ENCODE results near the gene GPATCH4. TPM values are rescaled to one million over a fixed set of nuclear protein-coding genes. Genes with fewer than 3 reads are reported as not detected.

The GPATCH4 gene
- total RNA-seq, 1 donor from 2014 or later, result 29.4 TPM

GRCh38 chr1:156643049-156643777 is 41.9 kb upstream of the GPATCH4 start:
- H3K4me3 ChIP-seq, result no peak overlapping the region
- H3K4me1 ChIP-seq, result peaks cover 5 to 8% of the 10 kb centered on the region in 2 donors
- H3K27me3 ChIP-seq, result peaks cover 39% of the 10 kb centered on the region
- intact Hi-C loops (cut with DNase I), result no loop called here
- TF ChIP-seq, protein P1, sequence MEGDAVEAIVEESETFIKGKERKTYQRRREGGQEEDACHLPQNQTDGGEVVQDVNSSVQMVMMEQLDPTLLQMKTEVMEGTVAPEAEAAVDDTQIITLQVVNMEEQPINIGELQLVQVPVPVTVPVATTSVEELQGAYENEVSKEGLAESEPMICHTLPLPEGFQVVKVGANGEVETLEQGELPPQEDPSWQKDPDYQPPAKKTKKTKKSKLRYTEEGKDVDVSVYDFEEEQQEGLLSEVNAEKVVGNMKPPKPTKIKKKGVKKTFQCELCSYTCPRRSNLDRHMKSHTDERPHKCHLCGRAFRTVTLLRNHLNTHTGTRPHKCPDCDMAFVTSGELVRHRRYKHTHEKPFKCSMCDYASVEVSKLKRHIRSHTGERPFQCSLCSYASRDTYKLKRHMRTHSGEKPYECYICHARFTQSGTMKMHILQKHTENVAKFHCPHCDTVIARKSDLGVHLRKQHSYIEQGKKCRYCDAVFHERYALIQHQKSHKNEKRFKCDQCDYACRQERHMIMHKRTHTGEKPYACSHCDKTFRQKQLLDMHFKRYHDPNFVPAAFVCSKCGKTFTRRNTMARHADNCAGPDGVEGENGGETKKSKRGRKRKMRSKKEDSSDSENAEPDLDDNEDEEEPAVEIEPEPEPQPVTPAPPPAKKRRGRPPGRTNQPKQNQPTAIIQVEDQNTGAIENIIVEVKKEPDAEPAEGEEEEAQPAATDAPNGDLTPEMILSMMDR (IDR thresholded peaks at IDR 0.05), result no peak
- H3K27ac ChIP-seq, result no peak overlapping the region
- no peak for DNase-seq (ENCODE audit: low spot score in 2 of 2)
- no peaks in the 10 kb centered on the region for H3K9me3 ChIP-seq
- no peaks in the 10 kb centered on the region for H3K36me3 ChIP-seq

- Histone ChIP-seq H3K4me1 (peaks cover 5 to 8% of the 10 kb centered on the region in 2 donors), H3K27me3 (peaks cover 35% of the 10 kb centered on the region), H3K36me3 (no peaks in the 10 kb centered on the region), H3K27ac (no peak overlapping the region), H3K9me3 (no peaks in the 10 kb centered on the region), H3K4me3 (peak overlapping the region; percentile 39 to 57)
- no peak for DNase-seq (ENCODE audit: low spot score in 2 of 2)
- TF ChIP-seq, protein P1 (IDR thresholded peaks at IDR 0.05), result no peak
- intact Hi-C loops (cut with DNase I), result no loop called here
Observed at GRCh38 chr1:156642265-156643048, 41.2 kb upstream of the GPATCH4 start.

- Histone ChIP-seq H3K9me3 (no peaks in the 10 kb centered on the region), H3K27me3 (peaks cover 31% of the 10 kb centered on the region), H3K27ac (no peak within 1 kb of the TSS), H3K4me1 (peaks cover 5 to 8% of the 10 kb centered on the region in 2 donors), H3K36me3 (no peaks in the 10 kb centered on the region), H3K4me3 (peak within 1 kb of the TSS; percentile 39 to 57)
- intact Hi-C loops (cut with DNase I), result no loop called here
- TF ChIP-seq, protein P1 (IDR thresholded peaks at IDR 0.05), result no peak
- no peak for DNase-seq (ENCODE audit: low spot score in 2 of 2)
Observed at GRCh38 chr1:156641761-156642264, 40.5 kb upstream of the GPATCH4 start, which contains the start of gene BCAN. TSS of gene BCAN (plus strand) at chr1:156642117. CDS start at chr1:156646055, 3,938 bp downstream.

DNA sequence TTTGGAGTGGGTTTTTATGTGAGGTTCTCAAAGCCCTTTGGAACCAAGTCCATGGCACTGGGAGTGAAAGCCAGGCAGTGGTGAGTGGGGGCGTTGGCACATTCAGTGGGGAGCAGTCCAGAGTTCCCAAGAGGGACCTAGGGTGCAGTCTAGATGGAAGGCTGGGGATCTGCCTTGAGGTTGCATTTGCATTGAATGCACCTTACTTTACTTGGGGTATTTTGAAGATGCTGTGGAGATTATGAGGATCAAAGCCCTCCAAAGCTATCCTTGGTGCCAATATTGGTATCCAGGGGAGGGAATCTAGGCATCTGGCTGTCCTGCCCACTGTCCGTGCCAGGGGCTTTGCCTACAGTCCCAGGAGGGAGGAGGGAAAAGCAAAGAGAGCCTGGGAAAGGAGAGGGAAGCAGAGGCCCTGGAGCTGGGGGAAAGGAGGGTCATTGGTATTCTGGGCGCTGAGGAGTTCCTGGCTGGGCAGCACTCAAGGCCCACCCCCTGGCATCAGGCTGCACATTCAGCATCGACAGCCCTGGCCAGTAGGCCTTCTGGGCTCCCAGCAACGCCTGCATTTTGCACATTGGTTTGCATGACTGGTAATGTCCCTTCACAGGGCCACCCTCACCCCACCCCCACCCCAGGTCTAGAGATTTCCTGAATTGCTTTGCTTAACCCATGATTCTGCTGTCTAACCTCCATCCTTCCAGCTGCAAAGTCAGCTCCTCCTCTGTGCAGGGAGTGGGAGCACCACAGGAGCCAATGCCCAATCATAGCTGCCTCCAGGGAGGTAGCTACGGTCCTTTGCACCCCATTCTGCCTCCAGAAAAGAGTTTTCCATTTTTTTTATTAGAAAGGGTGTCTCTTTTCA is 39.8 kb upstream of the GPATCH4 start:
- Histone ChIP-seq H3K27me3 (peaks cover 24% of the 10 kb centered on the region), H3K27ac (no peak overlapping the region), H3K4me3 (peak overlapping the region; percentile 39 to 57), H3K36me3 (no peaks in the 10 kb centered on the region), H3K4me1 (peaks cover 5 to 8% of the 10 kb centered on the region in 2 donors), H3K9me3 (no peaks in the 10 kb centered on the region)
- TF ChIP-seq, protein P1 (IDR thresholded peaks at IDR 0.05), result no peak
- no peak for DNase-seq (ENCODE audit: low spot score in 2 of 2)
- intact Hi-C loops (cut with DNase I), result no loop called here

- TF ChIP-seq, protein P1 (IDR thresholded peaks at IDR 0.05), result no peak
- H3K27me3 ChIP-seq, result peaks cover 21% of the 10 kb centered on the region
- no peak for DNase-seq (ENCODE audit: low spot score in 2 of 2)
- no peak overlapping the region for H3K27ac ChIP-seq
- no peak overlapping the region for H3K4me3 ChIP-seq
- intact Hi-C loops (cut with DNase I), result no loop called here
- peaks cover 5 to 8% of the 10 kb centered on the region in 2 donors for H3K4me1 ChIP-seq
- no peaks in the 10 kb centered on the region for H3K36me3 ChIP-seq
- no peaks in the 10 kb centered on the region for H3K9me3 ChIP-seq
Observed at GRCh38 chr1:156639601-156640101, 38.4 kb upstream of the GPATCH4 start.
